IPS-20b (cell line): Measurements from ENCODE around the gene MRPL43.
A peak's percentile ranks its signal among the peaks of the same experiment; 100 is the strongest.

Experiments used
- H3K27ac ChIP-seq: one replicate; pipeline ENCODE4 v1.5.1; 2013; ENCODE audit warnings: low read length
- H3K27me3 ChIP-seq: 2 replicates; pipeline ENCODE4 v1.6.1; 2013; ENCODE audit warnings: mild to moderate bottlenecking, low read length, inconsistent platforms; ENCODE audit not compliant: insufficient read depth
- H3K36me3 ChIP-seq: 2 replicates; pipeline ENCODE4 v1.6.1; 2013; ENCODE audit warnings: low read depth, mild to moderate bottlenecking, inconsistent platforms, low read length, moderate library complexity; ENCODE audit not compliant: insufficient read depth
- H3K4me1 ChIP-seq: 2 replicates; pipeline ENCODE4 v1.6.1; 2013; ENCODE audit warnings: mild to moderate bottlenecking, control low read depth, inconsistent platforms, low read length, moderate library complexity; ENCODE audit not compliant: insufficient read depth
- H3K4me3 ChIP-seq: 2 replicates; pipeline ENCODE4 v1.5.1; 2013; ENCODE audit warnings: mild to moderate bottlenecking, low read length, inconsistent platforms
- H3K9ac ChIP-seq: 2 replicates; pipeline ENCODE4 v1.6.1; 2013; ENCODE audit warnings: low read depth, mild to moderate bottlenecking, inconsistent platforms, low read length, moderate library complexity
- H3K9me3 ChIP-seq: 2 replicates; pipeline ENCODE4 v1.6.1; 2013; ENCODE audit warnings: mild to moderate bottlenecking, low read depth, low read length, inconsistent platforms; ENCODE audit not compliant: insufficient read depth

Gene MRPL43

GRCh38 chr10:101029520-101030295, 42.4 kb upstream of the MRPL43 start:
- peaks cover 59% of the 10 kb centered on the region for H3K27me3 ChIP-seq
- H3K4me1 ChIP-seq, result peaks cover 12% of the 10 kb centered on the region
- no peak overlapping the region for H3K9ac ChIP-seq
- no peaks in the 10 kb centered on the region for H3K9me3 ChIP-seq
- no peak overlapping the region for H3K27ac ChIP-seq
- no peaks in the 10 kb centered on the region for H3K36me3 ChIP-seq
- H3K4me3 ChIP-seq, result no peak overlapping the region

- no peak overlapping the region for H3K9ac ChIP-seq
Observed at GRCh38 chr10:101028446-101029337, 41.4 kb upstream of the MRPL43 start.

GRCh38 chr10:101027106-101027720, 39.9 kb upstream of the MRPL43 start:
- H3K9ac ChIP-seq, result no peak overlapping the region
- H3K27me3 ChIP-seq, result peaks cover 36% of the 10 kb centered on the region
- H3K4me3 ChIP-seq, result no peak overlapping the region
- H3K27ac ChIP-seq, result no peak overlapping the region
- H3K36me3 ChIP-seq, result no peaks in the 10 kb centered on the region
- H3K4me1 ChIP-seq, result peaks cover 4% of the 10 kb centered on the region; the same call in 1 of the 2 replicates
- no peaks in the 10 kb centered on the region for H3K9me3 ChIP-seq

More at GRCh38 chr10:101028446-101029337, 41.4 kb upstream of the MRPL43 start:
- H3K36me3 ChIP-seq, result no peaks in the 10 kb centered on the region
- peaks cover 12% of the 10 kb centered on the region for H3K4me1 ChIP-seq
- H3K27ac ChIP-seq, result no peak overlapping the region
- H3K9me3 ChIP-seq, result no peaks in the 10 kb centered on the region
- H3K4me3 ChIP-seq, result no peak overlapping the region
- peaks cover 49% of the 10 kb centered on the region for H3K27me3 ChIP-seq

DNA sequence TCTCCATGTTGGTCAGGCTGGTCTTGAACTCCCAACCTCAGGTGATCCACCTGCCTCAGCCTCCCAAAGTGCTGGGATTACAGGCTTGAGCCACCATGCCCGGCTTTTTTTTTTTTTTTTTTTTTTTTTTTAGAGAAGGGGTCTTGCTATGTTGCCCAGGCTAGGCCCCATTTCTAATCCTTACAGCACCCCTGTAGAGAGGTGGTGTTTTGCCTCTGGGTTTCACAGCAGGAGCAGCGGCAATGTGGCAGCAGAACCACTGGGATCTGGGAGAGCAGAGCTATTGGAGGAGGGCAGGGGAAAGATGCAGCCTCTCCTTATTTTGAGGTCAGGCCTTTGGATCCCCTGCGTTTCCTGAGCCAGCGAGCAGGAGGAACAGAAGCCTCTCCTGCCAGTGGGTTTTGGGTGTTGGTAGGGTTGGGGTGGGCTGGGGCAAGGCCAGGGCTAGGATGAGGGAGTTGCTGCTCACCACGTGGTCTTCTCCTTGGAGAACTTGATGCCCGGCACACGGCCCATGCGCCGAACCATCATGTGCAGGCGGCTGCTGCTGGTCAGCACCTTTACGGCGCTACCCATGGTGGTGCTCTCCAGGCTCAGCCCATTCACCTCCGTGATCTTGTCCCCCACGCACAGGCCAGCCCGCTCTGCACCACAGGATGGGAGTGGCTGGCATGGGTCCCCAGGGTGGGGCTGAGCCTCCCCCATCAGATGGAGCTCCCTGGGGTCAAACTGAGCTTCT, 35.8 kb upstream of the MRPL43 start:
- Histone ChIP-seq H3K9me3 (no peaks in the 10 kb centered on the region), H3K27me3 (peaks cover 27% of the 10 kb centered on the region), H3K27ac (no peak overlapping the region), H3K9ac (no peak overlapping the region), H3K36me3 (no peaks in the 10 kb centered on the region), H3K4me1 (no peaks in the 10 kb centered on the region), H3K4me3 (no peak overlapping the region)

DNA sequence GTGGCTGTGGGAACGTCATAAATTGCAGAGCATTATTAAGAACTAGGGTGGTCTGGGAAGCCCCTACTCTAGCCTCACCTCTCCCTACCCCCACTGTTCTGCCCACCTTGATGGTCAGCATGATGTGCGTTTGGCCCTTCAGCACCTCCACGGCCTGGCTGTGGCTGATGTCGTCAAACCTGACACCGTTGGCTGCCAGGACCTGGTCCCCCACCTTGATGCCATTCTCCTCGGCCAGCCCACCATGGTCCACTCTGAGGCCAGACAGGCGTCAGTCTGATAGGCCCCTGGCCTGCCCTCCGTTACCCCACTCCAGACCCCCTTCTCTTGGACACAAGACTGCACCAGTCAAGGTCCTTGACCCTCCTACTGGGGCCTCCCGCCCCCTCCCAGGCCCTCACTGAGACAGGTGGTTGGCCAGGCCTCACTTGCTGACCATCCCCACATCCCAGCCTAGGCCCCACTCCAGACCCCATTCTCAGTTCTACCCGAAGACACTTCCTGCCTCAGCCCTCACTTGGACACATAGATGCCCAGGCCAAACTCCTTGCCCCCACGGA, 34.5 kb upstream of the MRPL43 start:
- H3K9me3 ChIP-seq, result no peaks in the 10 kb centered on the region
- H3K4me3 ChIP-seq, result no peak overlapping the region
- H3K36me3 ChIP-seq, result no peaks in the 10 kb centered on the region
- no peak overlapping the region for H3K27ac ChIP-seq
- H3K27me3 ChIP-seq, result peaks cover 41% of the 10 kb centered on the region
- no peaks in the 10 kb centered on the region for H3K4me1 ChIP-seq
- no peak overlapping the region for H3K9ac ChIP-seq

DNA sequence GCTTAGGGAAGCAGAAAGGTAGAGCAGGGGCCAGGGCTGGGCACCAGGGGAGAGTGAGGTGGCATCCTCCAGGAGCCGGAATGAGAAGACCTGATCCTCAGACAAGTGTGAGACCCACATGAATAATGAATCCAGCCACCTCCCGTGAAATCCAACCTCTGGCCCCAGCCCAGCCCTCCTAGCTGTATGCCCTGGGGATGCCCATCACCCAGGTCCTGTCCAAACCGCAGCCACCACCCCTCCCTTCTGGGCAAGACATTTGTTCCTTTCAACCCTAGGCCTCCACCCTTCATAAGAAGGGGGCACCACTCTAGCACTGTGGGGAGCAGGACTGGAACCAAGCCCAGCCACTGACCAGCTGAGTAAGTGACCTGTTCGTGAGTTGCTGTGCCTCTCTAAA, 33.9 kb upstream of the MRPL43 start:
- Histone ChIP-seq H3K9me3 (no peaks in the 10 kb centered on the region), H3K27ac (no peak overlapping the region), H3K36me3 (no peaks in the 10 kb centered on the region), H3K9ac (no peak overlapping the region), H3K4me3 (no peak overlapping the region), H3K4me1 (no peaks in the 10 kb centered on the region), H3K27me3 (peaks cover 46% of the 10 kb centered on the region)

GRCh38 chr10:101020427-101021075, 33.3 kb upstream of the MRPL43 start:
- no peak overlapping the region for H3K4me3 ChIP-seq
- H3K4me1 ChIP-seq, result no peaks in the 10 kb centered on the region
- no peak overlapping the region for H3K27ac ChIP-seq
- peaks cover 53% of the 10 kb centered on the region for H3K27me3 ChIP-seq
- H3K9me3 ChIP-seq, result no peaks in the 10 kb centered on the region
- H3K9ac ChIP-seq, result no peak overlapping the region
- no peaks in the 10 kb centered on the region for H3K36me3 ChIP-seq

DNA sequence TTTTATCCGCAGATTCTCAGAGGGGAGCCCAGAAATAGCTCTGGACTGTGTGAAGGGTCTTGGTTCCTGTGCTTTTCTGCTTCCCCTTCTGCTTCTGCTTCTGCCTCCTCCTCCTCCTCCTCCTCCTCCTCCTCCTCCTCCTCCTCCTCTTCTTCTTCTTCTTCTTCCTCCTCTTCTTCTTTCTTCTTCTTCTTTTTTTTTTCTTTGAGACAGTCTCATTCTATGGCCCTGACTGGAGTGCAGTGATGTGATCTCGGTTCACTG, 32.1 kb upstream of the MRPL43 start:
- Histone ChIP-seq H3K4me1 (no peaks in the 10 kb centered on the region), H3K4me3 (peak overlapping the region; percentile 34; the same call in 1 of the 2 replicates), H3K9ac (no peak overlapping the region), H3K27ac (no peak overlapping the region), H3K27me3 (peaks cover 64% of the 10 kb centered on the region), H3K9me3 (no peaks in the 10 kb centered on the region), H3K36me3 (no peaks in the 10 kb centered on the region)

DNA sequence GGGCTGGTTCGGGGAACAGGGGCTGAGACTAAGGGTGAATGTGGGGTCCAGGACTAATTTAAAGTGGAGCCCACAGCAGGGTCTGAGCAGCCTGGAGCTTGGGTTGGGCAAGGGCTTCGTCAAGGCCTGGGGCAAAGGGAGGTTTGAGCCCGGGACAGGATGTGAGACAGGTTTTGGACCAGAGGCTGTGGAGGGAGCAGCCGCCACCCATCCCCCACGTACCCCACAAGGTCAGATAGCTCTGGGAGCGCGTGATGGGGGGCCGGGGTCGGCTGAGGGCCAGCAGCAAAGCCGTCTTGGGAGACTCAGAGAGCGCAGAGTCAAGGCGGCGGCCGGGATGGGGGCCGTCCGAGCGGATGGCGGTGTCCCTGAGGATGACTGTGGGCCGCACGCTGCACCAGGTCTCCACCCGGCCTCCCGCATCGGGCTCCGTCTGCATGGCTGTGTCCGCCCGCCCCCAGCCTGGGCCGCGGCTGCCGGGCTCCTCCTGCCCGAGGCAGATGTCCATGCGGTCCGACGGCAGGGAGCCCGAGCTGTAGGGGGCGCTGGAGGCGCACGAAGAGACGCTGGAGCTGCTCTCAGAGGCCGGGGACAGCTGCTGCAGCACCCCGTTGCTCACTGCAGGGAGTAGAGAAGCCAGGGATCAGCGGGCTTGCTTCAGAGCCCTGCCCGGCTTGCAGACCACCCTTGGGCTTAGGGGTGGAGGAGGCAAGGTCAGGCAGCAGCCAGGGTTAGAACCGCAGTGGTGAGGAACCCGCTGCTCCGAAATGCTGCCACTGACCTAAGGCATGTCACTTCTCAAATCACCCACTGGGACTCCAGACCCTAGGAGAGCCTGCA, 31.5 kb upstream of the MRPL43 start:
- Histone ChIP-seq H3K4me1 (no peaks in the 10 kb centered on the region), H3K27ac (no peak overlapping the region), H3K9me3 (no peaks in the 10 kb centered on the region), H3K27me3 (peaks cover 65% of the 10 kb centered on the region), H3K36me3 (no peaks in the 10 kb centered on the region), H3K9ac (no peak overlapping the region), H3K4me3 (peak overlapping the region; percentile 55)

GRCh38 chr10:101018118-101018599, 30.9 kb upstream of the MRPL43 start:
- H3K9ac ChIP-seq, result no peak overlapping the region
- no peaks in the 10 kb centered on the region for H3K4me1 ChIP-seq
- peak overlapping the region; percentile 55; the same call in 1 of the 2 replicates for H3K4me3 ChIP-seq
- H3K9me3 ChIP-seq, result no peaks in the 10 kb centered on the region
- no peaks in the 10 kb centered on the region for H3K36me3 ChIP-seq
- H3K27me3 ChIP-seq, result peaks cover 65% of the 10 kb centered on the region
- no peak overlapping the region for H3K27ac ChIP-seq
